Astrocyte of the spinal cord (primary cell): ENCODE results near the gene TSPAN9.

Source experiments
- DNase-seq: peaks from one replicate; pipeline ENCODE4 v3.0.0; 2011; ENCODE audit warnings: low read depth, low spot score
- H3K4me3 ChIP-seq: 2 replicates; pipeline ENCODE4 v1.5.1; 2011; ENCODE audit warnings: low read depth, mild to moderate bottlenecking, low read length, moderate library complexity
- in situ Hi-C: cut with HindIII; loops from 2 replicates; pipeline ENCODE4 v1.10.0; 2017; ENCODE audit warnings: low sequenced_read_pairs
- TF ChIP-seq, protein P1 (sequence below): IDR thresholded peaks from 2 replicates; pipeline ENCODE4 v1.5.1; 2012; ENCODE audit warnings: low read depth, mild to moderate bottlenecking, low read length, inconsistent platforms

TSPAN9 gene

DNA sequence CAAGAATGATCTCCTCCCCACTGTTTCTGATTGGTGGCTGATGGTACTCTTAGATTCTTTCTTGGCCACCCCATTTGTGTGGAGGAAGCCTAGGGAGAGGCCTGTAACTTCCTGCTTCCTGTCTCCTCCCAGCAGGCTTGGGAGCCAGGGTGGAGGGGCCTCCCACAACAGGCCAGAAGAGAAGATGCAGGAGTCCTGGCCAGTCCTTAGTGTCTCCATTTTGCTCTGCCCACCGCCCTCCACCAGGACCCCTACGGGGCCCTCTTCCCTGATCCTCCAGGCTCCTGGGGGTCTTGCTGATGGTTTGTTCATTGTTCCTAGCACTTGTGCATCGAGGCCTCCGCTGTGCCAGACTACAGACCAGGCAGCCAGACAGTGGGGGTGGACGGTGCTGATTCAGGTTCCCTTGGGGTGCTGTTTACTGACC is 6.8 kb downstream of the TSPAN9 start:
- in situ Hi-C loops, result no loop called here
- H3K4me3 ChIP-seq, result no peak overlapping the region
- no peak for DNase-seq
- TF ChIP-seq, protein P1, sequence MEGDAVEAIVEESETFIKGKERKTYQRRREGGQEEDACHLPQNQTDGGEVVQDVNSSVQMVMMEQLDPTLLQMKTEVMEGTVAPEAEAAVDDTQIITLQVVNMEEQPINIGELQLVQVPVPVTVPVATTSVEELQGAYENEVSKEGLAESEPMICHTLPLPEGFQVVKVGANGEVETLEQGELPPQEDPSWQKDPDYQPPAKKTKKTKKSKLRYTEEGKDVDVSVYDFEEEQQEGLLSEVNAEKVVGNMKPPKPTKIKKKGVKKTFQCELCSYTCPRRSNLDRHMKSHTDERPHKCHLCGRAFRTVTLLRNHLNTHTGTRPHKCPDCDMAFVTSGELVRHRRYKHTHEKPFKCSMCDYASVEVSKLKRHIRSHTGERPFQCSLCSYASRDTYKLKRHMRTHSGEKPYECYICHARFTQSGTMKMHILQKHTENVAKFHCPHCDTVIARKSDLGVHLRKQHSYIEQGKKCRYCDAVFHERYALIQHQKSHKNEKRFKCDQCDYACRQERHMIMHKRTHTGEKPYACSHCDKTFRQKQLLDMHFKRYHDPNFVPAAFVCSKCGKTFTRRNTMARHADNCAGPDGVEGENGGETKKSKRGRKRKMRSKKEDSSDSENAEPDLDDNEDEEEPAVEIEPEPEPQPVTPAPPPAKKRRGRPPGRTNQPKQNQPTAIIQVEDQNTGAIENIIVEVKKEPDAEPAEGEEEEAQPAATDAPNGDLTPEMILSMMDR, result no peak

DNA sequence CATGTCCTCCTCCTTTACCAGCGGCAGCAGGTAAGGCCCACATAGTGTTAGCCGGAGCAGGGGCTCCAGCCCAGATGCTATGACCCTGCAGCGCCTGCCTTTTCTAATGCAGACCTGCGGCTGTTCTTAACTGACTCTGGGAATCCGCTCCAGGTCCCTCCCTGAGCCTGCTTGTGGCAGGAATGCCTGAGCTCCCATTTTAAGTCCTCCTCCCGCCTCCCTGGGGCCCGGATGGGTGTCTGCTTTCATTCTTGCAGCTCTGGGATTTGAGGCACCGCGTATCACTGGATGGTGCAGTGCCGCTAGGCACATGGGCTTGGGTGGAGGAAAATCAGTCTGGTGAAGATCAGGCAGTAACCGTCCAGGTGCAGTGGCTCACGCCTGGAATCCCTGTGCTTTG is 7.6 kb downstream of the TSPAN9 start:
- in situ Hi-C loops, result no loop called here
- H3K4me3 ChIP-seq, result no peak overlapping the region
- DNase-seq, result no peak
- TF ChIP-seq, protein P1, result no peak

DNA sequence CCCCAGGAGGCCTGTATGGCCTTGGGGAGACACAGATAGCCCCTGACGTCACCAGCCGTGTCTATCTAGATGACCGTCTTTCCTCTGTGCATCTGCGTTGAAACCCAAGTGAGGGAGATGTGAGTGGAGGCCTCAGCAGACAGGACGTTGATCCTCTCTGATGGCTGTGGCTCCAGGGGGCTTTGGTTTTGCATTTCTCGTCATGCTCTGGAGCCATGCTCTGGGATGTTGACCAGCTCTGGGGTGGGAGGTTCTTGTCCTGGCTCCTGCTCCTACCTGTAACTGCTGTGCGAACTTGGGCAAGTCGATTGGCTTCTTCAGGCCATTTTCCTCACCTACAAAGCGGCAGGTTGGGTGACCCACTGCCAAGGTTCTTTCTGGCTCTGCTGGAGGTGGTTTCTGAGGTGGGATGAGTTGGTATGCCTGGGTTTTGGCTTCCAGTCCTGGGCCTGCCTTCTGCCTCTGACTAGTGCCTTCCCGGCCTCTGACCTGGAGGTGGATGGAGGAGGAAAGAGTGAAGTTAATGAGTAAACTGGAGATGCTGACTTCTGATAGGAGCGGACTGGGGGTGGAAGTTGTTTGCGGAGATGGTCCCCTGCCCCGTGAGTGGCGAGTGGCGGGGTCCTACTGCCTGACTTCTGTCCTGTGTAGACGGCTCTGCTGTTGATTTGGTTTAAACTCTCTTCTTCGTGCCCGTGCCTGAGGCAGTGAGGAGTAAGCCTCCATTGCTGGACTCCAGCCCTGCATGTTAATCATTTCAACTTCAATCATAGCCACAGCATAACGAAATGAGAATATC is 8.4 kb downstream of the TSPAN9 start:
- in situ Hi-C loops, result no loop called here
- TF ChIP-seq, protein P1, result no peak
- H3K4me3 ChIP-seq, result no peak overlapping the region
- no peak for DNase-seq

DNA sequence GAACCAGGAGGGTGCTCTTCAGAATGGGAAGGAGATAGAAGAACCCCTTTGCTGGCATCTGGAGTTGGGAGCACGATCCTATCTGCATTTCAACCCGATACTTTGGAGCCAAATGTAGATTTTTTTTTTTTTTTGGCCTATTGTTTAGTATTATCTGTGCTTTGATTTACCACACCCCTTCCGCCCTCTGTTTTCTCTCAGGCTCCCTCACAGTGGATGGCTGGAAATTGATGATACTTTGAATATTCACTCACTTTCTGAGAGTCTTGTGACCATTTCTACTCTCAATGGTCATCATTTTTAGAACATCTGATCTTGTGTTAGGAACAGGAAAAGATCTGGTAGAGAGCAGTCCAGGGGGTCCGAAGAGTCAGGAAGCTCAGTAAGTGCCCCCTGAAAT is 9.0 kb downstream of the TSPAN9 start:
- in situ Hi-C loops, result no loop called here

DNA sequence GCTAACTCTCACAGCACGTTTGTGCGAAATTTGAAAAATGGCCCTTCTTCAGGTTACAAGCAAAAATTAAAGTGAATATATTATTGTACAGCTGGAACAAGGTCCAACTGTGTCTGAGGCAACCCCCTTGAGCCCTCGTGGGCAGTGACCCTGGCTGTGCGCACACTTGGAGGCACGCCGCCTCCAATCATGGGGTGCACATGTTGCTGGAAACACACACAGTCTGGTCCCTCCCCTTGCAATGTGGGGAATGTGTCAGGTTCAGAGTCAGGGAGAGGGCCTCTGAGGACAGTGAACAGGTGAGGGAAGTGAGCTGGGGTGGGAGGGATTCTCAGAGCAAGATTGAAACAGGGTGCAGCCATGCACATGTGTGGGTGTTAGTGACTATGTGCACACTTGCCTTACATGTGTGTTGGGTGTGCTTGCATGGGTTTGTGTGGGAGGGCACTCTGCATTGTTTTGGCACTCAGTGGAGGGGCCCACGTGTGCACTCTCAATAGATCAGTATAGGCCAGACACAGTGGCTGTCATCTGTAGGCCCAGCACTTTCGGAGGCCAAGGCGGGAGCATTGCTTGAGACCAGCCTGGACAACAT is 9.6 kb downstream of the TSPAN9 start:
- TF ChIP-seq, protein P1, result no peak
- in situ Hi-C loops, result no loop called here
- DNase-seq, result no peak
- H3K4me3 ChIP-seq, result no peak overlapping the region

More for the DNA sequence above, 9.0 kb downstream of the TSPAN9 start:
- DNase-seq, result no peak
- no peak overlapping the region for H3K4me3 ChIP-seq
- TF ChIP-seq, protein P1, result no peak

DNA sequence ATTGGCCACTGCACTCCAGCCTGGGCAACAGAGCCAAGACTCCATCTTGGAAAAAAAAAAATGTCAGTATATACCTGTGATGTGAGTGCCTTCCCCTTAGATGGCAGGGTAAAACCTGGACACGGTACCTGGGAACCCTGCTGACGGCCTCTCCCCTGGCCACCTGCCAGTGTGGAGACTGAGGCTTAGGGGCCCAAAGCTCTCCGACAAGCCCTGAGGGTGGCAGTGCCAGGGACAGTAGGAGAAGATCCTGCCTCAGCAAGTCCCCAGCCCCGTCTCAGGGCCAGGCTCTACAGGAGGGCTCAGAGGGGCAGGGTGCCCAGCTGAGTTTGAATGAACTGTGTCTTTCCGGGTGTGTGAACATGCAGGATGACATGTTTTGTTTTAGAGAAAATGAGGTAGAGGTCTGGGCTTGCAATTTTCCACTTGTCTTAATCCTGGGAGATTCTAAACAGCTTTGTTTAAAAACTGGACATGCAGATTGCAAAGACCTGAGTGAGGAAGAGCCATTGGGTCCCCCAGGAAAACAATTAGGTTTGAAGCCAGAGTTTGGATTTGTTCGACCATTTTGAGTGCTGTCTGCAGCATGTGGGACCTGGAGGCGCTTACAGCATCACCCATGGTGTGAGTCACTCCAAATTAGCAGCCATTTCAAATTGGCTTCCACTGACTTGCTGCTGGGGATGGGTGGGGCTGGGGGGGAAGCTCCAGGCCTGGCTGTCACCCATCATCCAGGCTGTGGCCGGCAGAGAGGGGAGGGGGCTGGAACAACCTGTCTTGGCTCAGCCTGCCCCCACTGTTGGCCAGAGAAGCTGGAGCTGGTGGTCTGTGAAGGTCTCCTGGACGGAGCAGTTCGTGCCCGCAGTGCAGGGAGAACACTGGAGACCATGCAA is 10.8 kb downstream of the TSPAN9 start:
- TF ChIP-seq, protein P1, result no peak
- H3K4me3 ChIP-seq, result no peak overlapping the region
- no peak for DNase-seq
- in situ Hi-C loops, result no loop called here
